ENCODE results near the gene DAPL1.

The DAPL1 gene

DNA sequence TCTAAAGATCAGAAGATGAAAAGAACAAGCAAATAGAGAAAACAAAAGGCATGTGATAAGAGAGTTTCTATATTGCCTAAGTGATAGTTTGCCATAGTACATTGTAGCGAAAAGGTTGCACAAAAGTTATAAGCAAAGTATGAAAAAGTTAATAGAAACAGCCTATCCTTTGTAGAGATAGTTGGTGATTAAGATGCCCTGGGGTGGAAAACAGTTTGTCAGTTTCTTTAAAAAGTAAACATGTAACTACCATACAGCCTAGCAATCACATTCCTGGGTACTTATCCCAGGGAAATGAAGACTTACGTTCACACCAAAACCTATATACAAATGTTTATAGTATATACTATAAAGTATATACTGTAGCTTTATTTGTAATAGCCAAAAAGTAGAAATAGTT lies 16.9 kb upstream of the DAPL1 start:
- DNase-seq: no peak

GRCh38 chr2:158779621-158780020 lies 15.5 kb upstream of the DAPL1 start:
- no peak for DNase-seq

GRCh38 chr2:158781353-158781961 lies 13.7 kb upstream of the DAPL1 start:
- DNase-seq: no peak

DNA sequence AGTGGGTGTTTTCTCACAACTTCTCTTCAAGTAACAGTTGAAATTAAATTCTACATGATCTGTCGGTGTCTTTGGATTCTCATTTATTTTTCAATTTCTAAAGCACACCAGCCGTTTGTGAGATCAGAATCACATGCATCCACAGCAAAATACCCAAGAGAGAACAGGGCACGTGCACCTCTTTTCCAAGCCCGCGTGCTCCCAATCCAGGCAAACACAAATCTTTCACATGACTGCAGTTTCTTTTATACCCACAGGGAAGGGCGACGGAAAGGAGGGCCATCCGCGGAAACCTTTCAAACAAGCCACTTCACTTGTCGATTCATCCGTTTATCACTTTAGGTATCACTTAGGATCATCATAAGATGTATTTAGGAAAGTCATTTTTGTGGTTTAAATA lies 13.0 kb upstream of the DAPL1 start:
- no peak for DNase-seq

DNA sequence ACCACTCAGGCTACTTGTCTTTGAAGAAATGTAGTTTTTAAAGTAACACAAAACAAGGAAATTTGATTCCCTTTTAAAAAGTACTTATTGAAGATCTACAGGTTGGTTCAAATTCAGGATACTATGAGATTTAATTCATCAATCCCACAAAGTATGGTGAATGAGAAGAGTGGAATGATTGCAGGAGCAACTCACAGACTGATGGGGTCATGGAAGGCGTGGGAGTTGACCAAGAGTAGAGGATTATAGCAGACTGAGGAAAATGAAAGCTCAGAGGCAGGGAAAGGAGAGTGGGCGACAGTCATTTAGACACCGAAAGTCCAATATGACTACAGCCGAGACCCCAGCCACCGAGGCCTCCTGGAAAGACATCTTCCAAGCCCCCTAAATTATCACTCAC lies 12.5 kb upstream of the DAPL1 start:
- no peak for DNase-seq

- no peak for DNase-seq
Observed at GRCh38 chr2:158783923-158784322, 11.2 kb upstream of the DAPL1 start.

DNA sequence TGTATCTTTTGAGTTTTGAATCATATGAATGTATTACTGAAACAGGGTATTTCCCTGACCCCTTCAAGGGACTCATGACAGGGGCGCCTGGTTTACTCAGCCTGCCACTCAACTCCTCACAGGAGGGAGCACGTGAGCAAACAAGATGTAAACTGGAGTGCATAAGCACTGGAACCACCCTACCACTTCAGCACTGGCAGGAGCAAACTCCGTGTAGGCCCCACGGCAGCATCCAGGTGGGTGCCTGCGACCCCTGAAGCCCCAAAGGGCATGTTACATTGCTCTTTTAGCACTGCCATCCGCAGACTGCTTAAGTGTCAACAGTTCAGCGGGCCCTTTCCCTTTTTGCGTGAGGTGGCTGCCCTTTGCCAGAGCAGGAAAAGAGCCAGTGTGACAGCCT lies 8.2 kb upstream of the DAPL1 start:
- no peak for DNase-seq

DNA sequence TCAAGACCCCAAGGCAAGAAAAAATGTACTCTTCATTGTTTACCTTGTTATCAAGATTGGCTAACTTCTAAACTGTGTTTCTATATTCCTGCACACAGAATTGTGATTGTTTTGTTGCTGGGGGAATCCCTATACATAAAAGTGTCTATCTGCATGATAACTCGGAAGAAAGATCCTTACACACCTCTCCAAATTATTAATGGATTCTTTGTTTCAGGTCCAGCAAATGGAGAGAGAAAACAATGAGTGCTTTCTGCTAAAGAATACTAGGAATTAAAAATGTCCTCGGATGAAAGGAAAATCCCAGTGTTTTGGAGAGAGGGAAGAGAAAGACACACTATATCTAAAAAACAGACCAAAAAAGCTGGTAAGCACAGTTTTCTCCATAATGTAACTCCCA lies 6.2 kb upstream of the DAPL1 start:
- DNase-seq: no peak

- DNase-seq: no peak
Observed at GRCh38 chr2:158796652-158797051, 1.5 kb downstream of the DAPL1 start.

- DNase-seq: no peak
Observed at GRCh38 chr2:158797963-158798700, 3.0 kb downstream of the DAPL1 start.

GRCh38 chr2:158799181-158799580 lies 4.1 kb downstream of the DAPL1 start:
- DNase-seq: no peak

- DNase-seq: no peak
Observed at GRCh38 chr2:158803506-158803905, 8.4 kb downstream of the DAPL1 start.

- DNase-seq: no peak
Observed at GRCh38 chr2:158805255-158805654, 10.1 kb downstream of the DAPL1 start.

DNA sequence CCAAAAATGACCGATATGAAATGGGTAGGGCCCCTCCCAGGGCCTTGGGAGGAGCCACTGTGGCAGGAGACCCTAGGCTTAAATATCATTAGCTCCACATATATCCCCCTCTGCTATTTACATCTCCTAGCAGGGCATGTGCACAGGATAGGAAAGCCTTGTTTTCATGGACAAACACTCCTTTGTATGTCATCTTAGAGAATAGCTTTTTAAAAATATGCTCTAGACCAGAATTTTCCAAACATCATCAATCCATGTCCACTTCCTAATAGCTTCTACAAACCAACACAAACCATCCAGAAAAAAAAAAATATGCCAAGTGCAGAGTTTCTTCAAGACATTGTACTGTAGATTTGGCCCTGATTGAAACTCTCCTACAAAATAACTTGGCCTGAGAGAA lies 10.8 kb downstream of the DAPL1 start:
- DNase-seq: no peak

- DNase-seq: no peak
Observed at GRCh38 chr2:158806941-158807340, 11.8 kb downstream of the DAPL1 start.

GRCh38 chr2:158808426-158808825 lies 13.3 kb downstream of the DAPL1 start:
- DNase-seq: no peak

DNA sequence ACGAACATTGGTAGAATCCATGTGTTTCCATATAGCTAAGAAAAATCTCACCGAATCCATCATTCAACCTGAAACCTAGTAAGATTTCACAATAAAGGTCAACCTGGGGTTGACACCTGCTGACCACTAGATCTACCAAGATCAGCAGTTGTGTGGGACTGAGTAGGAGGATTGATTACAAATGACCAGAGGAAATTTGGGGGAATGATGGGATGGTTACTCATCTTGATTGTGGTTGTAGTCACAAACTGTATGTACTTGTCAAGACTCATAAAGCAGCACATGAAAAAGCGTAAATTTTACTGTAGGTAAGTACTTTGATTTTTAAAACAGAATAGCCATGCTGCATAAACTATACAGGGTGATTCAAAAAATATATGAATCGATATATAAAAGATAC lies 14.7 kb downstream of the DAPL1 start:
- DNase-seq: no peak

DNA sequence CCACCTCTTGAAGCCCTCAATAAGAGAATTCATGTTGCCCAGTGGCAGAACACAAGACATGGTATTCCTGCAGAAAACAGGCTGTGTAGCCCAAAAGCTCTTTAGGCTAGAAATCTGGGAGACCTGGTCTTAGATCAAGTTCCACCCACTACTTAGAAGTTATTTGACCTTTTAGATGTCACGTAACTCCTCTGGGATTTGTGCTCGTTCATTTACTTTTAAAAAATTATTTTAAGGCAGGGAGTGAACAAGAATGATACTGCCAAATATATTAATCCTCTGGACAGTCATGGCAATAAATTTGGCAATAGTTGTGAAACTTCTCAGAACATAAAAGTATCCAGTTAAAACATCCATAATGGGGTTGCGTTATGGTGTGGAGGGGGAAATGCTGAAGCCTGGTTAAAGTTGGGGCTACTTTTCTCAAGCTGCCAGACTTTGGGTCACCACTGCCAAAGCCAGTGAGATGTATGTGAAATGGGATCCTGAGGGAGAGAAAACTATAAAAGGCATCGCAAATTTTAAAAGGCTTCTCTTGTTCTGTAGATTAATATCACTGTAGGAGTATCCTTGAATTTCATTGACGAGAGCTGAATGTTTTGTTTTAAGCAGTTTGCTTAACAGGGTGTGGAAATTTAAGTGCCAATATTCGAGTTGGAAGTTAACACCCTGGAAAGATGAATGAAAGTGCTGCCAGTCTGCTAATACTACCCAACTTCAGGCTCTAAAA lies 15.8 kb downstream of the DAPL1 start:
- no peak for DNase-seq

DNA sequence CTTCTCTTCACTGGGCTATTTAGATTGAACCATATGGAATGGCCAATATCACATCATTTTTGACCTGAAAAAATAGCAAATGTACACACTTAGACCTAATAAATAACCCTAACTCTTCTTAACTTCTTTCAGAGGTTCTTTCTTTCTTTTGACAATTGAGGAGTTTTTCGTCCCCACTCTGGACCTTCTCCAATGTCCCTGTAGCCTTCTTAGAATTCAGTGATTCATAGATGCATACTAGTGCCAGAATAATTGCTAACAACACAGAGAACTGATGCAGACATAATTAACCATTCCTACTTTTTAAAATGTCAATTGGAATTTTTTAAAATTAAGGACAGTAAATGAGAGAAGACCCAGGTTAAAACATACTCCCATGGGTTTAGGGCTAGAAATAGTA lies 20.0 kb downstream of the DAPL1 start:
- no peak for DNase-seq

DNA sequence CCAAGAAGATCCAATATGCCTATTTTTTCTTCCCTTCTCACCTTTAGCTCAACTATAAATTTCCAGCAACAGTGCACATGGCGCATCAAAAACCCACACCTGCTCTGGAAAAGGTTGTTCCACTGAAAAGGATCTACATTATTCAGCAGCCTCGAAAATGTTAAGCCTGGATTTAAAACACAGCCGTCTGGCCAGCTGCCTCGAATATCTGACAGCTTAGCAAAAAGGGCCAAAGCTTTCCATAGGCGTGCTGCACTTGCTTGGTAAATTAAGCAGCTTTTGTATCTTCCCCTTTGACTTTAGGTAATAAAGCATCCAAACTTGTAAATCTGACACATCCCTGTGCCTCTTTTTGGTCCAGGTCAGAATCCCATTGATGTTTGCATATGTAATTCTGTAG lies 20.5 kb downstream of the DAPL1 start:
- no peak for DNase-seq

DNA sequence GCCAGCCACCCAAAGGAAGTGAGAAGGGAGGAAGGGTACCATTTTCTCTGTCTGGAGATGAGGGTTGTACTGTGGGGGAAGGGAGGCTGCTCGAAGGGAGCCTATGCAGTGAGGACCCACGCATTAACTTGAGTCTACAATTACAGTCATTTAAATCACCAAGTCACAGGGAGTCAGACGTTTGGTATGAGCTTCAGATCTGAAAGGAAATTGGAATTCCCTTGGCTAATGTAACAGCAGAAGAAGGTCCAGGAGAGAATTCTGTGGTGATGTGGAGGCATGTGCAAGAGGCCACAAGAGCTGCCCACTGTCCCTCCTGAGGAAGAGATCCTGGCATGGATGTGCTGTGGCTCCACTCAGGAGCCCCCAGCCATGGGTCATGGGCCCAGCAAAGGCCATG lies 22.5 kb downstream of the DAPL1 start:
- no peak for DNase-seq

GRCh38 chr2:158818511-158818910 lies 23.4 kb downstream of the DAPL1 start:
- DNase-seq: no peak

DNA sequence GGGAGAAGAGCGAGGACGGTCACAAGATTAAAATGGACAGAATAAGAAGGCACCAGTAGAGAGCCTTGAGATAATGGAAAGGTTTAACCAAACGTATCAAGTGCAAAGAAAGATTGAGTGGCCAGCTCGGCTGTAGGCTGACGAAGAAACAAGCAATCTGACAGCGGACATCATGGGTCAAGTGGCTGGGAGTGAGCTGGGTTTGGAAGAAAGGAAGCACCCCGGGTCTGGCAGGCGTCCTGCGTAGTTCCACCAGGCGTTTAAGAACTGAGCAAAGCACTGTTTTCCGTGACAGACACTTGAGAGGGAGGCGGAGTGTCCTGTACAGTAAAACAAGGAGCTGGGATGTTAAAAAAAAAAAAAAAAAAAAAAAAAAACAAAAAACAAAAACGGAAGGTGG lies 27.1 kb downstream of the DAPL1 start:
- no peak for DNase-seq

DNA sequence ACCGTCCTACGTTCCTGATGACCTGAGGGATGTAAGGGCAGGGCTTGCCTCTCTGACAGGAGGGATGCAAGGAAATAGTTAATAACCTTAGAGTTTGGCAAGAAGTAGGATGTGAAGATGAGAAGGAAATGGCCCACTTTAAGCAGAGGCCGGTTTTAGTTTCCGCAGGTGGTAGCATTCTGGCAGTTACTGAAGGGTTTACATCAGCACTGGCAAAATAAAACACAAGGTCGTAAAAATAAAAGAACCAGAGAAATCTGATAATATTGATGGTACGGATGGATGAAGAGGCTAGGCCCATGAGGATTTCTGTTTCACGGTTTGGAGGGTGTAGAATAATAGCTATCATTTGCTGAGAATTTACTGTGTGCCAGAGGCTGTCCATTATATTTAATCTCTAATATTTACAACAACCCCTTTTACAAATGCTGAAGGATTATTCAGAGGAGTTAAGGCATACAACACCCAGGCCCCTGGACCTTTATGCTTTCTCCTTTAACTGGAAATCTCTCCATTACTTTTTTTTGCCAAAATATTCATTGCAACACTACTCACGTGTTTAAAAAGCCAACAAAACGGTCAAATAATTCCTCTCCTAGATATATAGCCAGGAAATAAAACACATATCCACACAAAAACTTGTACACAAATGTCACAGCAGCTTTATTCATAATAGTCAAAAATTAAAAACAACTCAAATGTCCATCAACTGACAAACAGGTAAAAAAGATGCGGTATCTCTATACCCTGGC lies 28.5 kb downstream of the DAPL1 start:
- no peak for DNase-seq
